Lower lobe of right lung (tissue), 2 donors: ENCODE data around the gene IPCEF1. TPM values are rescaled to one million over a fixed set of nuclear protein-coding genes. Genes with fewer than 3 reads are reported as not detected.

Experiments used
- ATAC-seq, 2 donors: fragments of 200-7000 bp; cut with Tn5 transposase; one replicate each; pipeline ENCODE4 v1.9.1; 2020 to 2022; ENCODE audit warnings: mild to moderate bottlenecking in 2 of 2, moderate library complexity in 2 of 2
- DNase-seq: peaks from one replicate; pipeline ENCODE4 v3.0.0-alpha.2; 2020
- H3K27ac ChIP-seq: fragments of 200-600 bp; one replicate; pipeline ENCODE4 v1.8.0; 2022
- H3K27me3 ChIP-seq: fragments of 200-600 bp; one replicate; pipeline ENCODE4 v1.8.0; 2022; ENCODE audit warnings: low read depth
- H3K36me3 ChIP-seq: fragments of 200-600 bp; one replicate; pipeline ENCODE4 v1.8.0; 2022; ENCODE audit warnings: mild to moderate bottlenecking
- H3K4me1 ChIP-seq: fragments of 200-600 bp; one replicate; pipeline ENCODE4 v1.8.0; 2022
- H3K4me3 ChIP-seq: fragments of 200-600 bp; one replicate; pipeline ENCODE4 v1.8.0; 2022; ENCODE audit warnings: mild to moderate bottlenecking
- H3K9me3 ChIP-seq: fragments of 200-600 bp; one replicate; pipeline ENCODE4 v1.8.0; 2022
- intact Hi-C: fragments of 100-400 bp; cut with DNase I; formaldehyde crosslinking; loops from one replicate; pipeline ENCODE4 v1.11.0; 2022
- total RNA-seq: library from RNA; stranded (reverse); fragmentation: NEBNext Ultra II Directional; extraction: Animal tissue kit (Norgen Biotek cat#: 25700); gene quantifications from one replicate; pipeline ENCODE4 v1.2.1, GENCODE V29; 2021
- TF ChIP-seq, protein P1 (sequence below): fragments of 200-600 bp; IDR thresholded peaks from one replicate; pipeline ENCODE4 v1.8.0; 2022; ENCODE audit warnings: antibody characterized with exemption, mild to moderate bottlenecking
- donor health status: DM: no; HTN: yes; CAD: no; lungs with severe emphysema.

Gene IPCEF1
- total RNA-seq, 1 donor from 2014 or later, result 7.9 TPM

DNA sequence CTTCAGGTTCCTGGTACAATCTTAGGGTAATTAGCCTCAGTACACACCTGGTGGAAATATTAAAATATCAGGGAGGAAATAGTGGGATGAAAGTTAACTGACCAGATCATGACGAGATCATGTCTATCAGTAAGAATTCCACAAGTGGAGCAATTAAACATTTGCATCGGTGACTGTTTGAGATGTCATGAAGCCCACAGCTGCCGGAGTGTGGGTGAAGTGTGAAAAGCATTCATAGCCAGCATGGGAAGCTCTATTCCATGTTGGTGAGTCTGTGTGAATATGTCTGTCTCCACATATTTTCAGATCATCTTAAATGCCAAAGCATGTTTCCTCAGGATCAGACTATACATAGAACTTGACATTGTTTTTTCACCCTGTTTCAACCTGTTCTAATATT, 142.8 kb downstream of the IPCEF1 start:
- no peaks in the 10 kb centered on the region for H3K27me3 ChIP-seq
- no peak overlapping the region for H3K27ac ChIP-seq
- no peaks in the 10 kb centered on the region for H3K36me3 ChIP-seq
- TF ChIP-seq, protein P1, sequence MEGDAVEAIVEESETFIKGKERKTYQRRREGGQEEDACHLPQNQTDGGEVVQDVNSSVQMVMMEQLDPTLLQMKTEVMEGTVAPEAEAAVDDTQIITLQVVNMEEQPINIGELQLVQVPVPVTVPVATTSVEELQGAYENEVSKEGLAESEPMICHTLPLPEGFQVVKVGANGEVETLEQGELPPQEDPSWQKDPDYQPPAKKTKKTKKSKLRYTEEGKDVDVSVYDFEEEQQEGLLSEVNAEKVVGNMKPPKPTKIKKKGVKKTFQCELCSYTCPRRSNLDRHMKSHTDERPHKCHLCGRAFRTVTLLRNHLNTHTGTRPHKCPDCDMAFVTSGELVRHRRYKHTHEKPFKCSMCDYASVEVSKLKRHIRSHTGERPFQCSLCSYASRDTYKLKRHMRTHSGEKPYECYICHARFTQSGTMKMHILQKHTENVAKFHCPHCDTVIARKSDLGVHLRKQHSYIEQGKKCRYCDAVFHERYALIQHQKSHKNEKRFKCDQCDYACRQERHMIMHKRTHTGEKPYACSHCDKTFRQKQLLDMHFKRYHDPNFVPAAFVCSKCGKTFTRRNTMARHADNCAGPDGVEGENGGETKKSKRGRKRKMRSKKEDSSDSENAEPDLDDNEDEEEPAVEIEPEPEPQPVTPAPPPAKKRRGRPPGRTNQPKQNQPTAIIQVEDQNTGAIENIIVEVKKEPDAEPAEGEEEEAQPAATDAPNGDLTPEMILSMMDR, result no peak
- ATAC-seq (no peak), DNase-seq (no peak)
- H3K4me1 ChIP-seq, result no peaks in the 10 kb centered on the region
- no peaks in the 10 kb centered on the region for H3K9me3 ChIP-seq
- H3K4me3 ChIP-seq, result no peak overlapping the region
- intact Hi-C loops, result no loop called here

DNA sequence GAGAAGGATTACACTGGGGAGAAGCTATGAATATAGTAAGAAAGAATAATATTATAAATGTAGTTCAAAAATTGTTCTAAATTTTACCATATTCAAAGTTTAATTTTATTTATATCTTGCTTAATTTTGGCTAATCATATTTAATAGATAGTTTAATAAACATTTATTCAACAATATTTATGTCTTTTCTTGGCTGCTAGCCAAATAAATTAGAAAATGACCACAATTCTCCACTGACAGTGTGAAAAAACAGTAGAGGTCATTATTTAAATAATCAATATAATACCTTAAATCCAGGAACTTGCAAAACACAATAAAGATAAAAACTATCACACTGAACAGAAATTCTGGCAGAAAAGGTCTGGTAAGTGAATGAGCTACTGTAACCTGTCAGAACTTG, 145.9 kb downstream of the IPCEF1 start:
- intact Hi-C loops, result no loop called here
- Histone ChIP-seq H3K4me1 (no peaks in the 10 kb centered on the region), H3K4me3 (no peak overlapping the region), H3K27ac (no peak overlapping the region), H3K9me3 (no peaks in the 10 kb centered on the region), H3K27me3 (no peaks in the 10 kb centered on the region), H3K36me3 (no peaks in the 10 kb centered on the region)
- ATAC-seq (no peak), DNase-seq (no peak)
- TF ChIP-seq, protein P1, result no peak

GRCh38 chr6:154209555-154209954, 147.0 kb downstream of the IPCEF1 start:
- no peak overlapping the region for H3K27ac ChIP-seq
- no peak for ATAC-seq

DNA sequence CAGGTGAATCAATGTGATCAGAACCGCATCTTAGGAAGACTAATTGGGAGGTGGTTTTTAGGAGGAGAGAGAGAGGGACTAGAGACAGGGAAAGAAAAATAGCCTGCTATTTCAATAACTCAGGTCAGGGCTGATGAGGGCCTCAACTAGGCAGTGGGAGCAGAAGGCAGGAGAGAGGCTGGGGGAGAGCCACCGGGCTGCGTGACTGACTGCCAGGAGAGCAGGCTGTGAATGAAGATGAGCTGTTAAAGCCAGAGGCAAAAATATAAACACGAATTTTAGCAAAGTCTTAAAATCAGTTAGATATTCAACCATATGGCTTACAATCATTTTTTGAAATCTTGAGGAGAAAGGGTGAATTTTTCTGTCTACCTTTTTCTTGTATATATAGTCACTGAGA, 149.6 kb downstream of the IPCEF1 start:
- intact Hi-C loops, result no loop called here
- ATAC-seq (no peak), DNase-seq (no peak)
- Histone ChIP-seq H3K36me3 (no peaks in the 10 kb centered on the region), H3K27ac (no peak overlapping the region), H3K4me3 (no peak overlapping the region), H3K4me1 (no peaks in the 10 kb centered on the region), H3K9me3 (no peaks in the 10 kb centered on the region), H3K27me3 (no peaks in the 10 kb centered on the region)
- TF ChIP-seq, protein P1, result no peak

More at GRCh38 chr6:154209555-154209954, 147.0 kb downstream of the IPCEF1 start:
- DNase-seq, result no peak
- Histone ChIP-seq H3K27me3 (no peaks in the 10 kb centered on the region), H3K36me3 (no peaks in the 10 kb centered on the region), H3K4me1 (no peaks in the 10 kb centered on the region), H3K9me3 (no peaks in the 10 kb centered on the region), H3K4me3 (no peak overlapping the region)
- TF ChIP-seq, protein P1, result no peak
- intact Hi-C loops, result no loop called here

- no peak overlapping the region for H3K4me3 ChIP-seq
- TF ChIP-seq, protein P1, result no peak
- H3K27ac ChIP-seq, result no peak overlapping the region
- H3K36me3 ChIP-seq, result no peaks in the 10 kb centered on the region
- no peak for DNase-seq
- no peak for ATAC-seq
- H3K27me3 ChIP-seq, result no peaks in the 10 kb centered on the region
- H3K9me3 ChIP-seq, result no peaks in the 10 kb centered on the region
- intact Hi-C loops, result no loop called here
- H3K4me1 ChIP-seq, result no peaks in the 10 kb centered on the region
Observed at GRCh38 chr6:154206141-154206540, 150.5 kb downstream of the IPCEF1 start.

GRCh38 chr6:154202958-154203357, 153.6 kb downstream of the IPCEF1 start:
- H3K4me1 ChIP-seq, result no peaks in the 10 kb centered on the region
- DNase-seq, result no peak
- H3K27me3 ChIP-seq, result no peaks in the 10 kb centered on the region
- no peaks in the 10 kb centered on the region for H3K36me3 ChIP-seq
- intact Hi-C loops, result no loop called here
- H3K27ac ChIP-seq, result no peak overlapping the region
- H3K4me3 ChIP-seq, result no peak overlapping the region
- TF ChIP-seq, protein P1, result no peak
- no peaks in the 10 kb centered on the region for H3K9me3 ChIP-seq
- no peak for ATAC-seq
